ENCODE results near the gene SHC1. TPM values are rescaled to one million over a fixed set of nuclear protein-coding genes. Genes with fewer than 3 reads are reported as not detected.

SHC1 gene
- polyA plus RNA-seq, 1 experiment, result 371 TPM

- peak overlapping the region; percentile 61 for H3K27ac ChIP-seq (ENCODE audit: low read depth, low read length)
Observed at GRCh38 chr1:155004352-155005075, 34.0 kb upstream of the SHC1 start.

GRCh38 chr1:155003766-155004351 is 33.3 kb upstream of the SHC1 start:
- Histone ChIP-seq H3K4me3 (ENCODE audit: low read depth, low read length) (peak overlapping the region; percentile 94), H3K27me3 (ENCODE audit: control insufficient read depth, insufficient read depth, low read length) (no peaks in the 10 kb centered on the region), H3K9me3 (ENCODE audit: control insufficient read depth, insufficient read depth, low read length) (no peaks in the 10 kb centered on the region; the same call in 1 of the 2 replicates), H3K27ac (ENCODE audit: low read depth, low read length) (peak overlapping the region; percentile 70)
- no peak for DNase-seq (ENCODE audit: low read depth, low spot score)
- CTCF ChIA-PET, result interaction anchor here (0.7 kb wide), 1 partner anchor 14 kb away, joined by 3 read pairs; no protein-coding TSS in a partner anchor
- TF ChIP-seq CTCF (IDR thresholded peaks at IDR 0.05; ENCODE audit: low read depth, low read length), result no peak
- POLR2A ChIA-PET, result interaction anchor here (1.3 to 1.5 kb wide), 2 partner anchors 13 to 30 kb away, joined by 4 to 11 read pairs; no protein-coding TSS in a partner anchor

More at GRCh38 chr1:155004352-155005075, 34.0 kb upstream of the SHC1 start:
- no peak for DNase-seq (ENCODE audit: low read depth, low spot score)
- H3K4me3 ChIP-seq (ENCODE audit: low read depth, low read length), result peak overlapping the region; percentile 94
- ChIA-PET CTCF (no interaction called here), POLR2A (interaction anchor here (0.7 to 1.5 kb wide), 3 partner anchors 13 to 31 kb away, joined by 3 to 11 read pairs (median 4); no protein-coding TSS in a partner anchor)
- no peaks in the 10 kb centered on the region for H3K27me3 ChIP-seq (ENCODE audit: control insufficient read depth, insufficient read depth, low read length)
- no peak for TF ChIP-seq CTCF (IDR thresholded peaks at IDR 0.05; ENCODE audit: low read depth, low read length)
- H3K9me3 ChIP-seq (ENCODE audit: control insufficient read depth, insufficient read depth, low read length), result no peaks in the 10 kb centered on the region; the same call in 1 of the 2 replicates

- POLR2A ChIA-PET, result interaction anchor here (1.3 to 1.5 kb wide), 2 partner anchors 14 to 30 kb away, joined by 4 to 11 read pairs; no protein-coding TSS in a partner anchor
- Histone ChIP-seq H3K27ac (ENCODE audit: low read depth, low read length) (peak overlapping the region; percentile 70), H3K4me3 (ENCODE audit: low read depth, low read length) (peak overlapping the region; percentile 94), H3K27me3 (ENCODE audit: control insufficient read depth, insufficient read depth, low read length) (no peaks in the 10 kb centered on the region), H3K9me3 (ENCODE audit: control insufficient read depth, insufficient read depth, low read length) (no peaks in the 10 kb centered on the region; the same call in 1 of the 2 replicates)
- CTCF ChIA-PET, result interaction anchor here (0.7 kb wide), 1 partner anchor 14 kb away, joined by 3 read pairs; no protein-coding TSS in a partner anchor
- DNase-seq (ENCODE audit: low read depth, low spot score), result no peak
- no peak for TF ChIP-seq CTCF (IDR thresholded peaks at IDR 0.05; ENCODE audit: low read depth, low read length)
Observed at GRCh38 chr1:155003227-155003765, 32.7 kb upstream of the SHC1 start.

GRCh38 chr1:155002464-155003226 is 32.1 kb upstream of the SHC1 start, which contains the start of gene ZBTB7B:
Gene ZBTB7B (plus strand): TSS chr1:155002802. CDS start chr1:155014661, 11,859 bp downstream.
- ChIA-PET POLR2A (interaction anchor here (1.3 kb wide), 1 partner anchor 15 kb away, joined by 4 read pairs; no protein-coding TSS in a partner anchor), CTCF (interaction anchor here (0.6 to 1.0 kb wide), 4 partner anchors 15 to 43 kb away, joined by 3 to 7 read pairs (median 4); no protein-coding TSS in a partner anchor)
- no peak for DNase-seq (ENCODE audit: low read depth, low spot score)
- H3K4me3 ChIP-seq (ENCODE audit: low read depth, low read length), result peak within 1 kb of the TSS; percentile 94
- no peak for TF ChIP-seq CTCF (IDR thresholded peaks at IDR 0.05; ENCODE audit: low read depth, low read length)
- H3K27me3 ChIP-seq (ENCODE audit: control insufficient read depth, insufficient read depth, low read length), result no peaks in the 10 kb centered on the region
- H3K27ac ChIP-seq (ENCODE audit: low read depth, low read length), result peak within 1 kb of the TSS; percentile 84
- H3K9me3 ChIP-seq (ENCODE audit: control insufficient read depth, insufficient read depth, low read length), result no peaks in the 10 kb centered on the region; the same call in 1 of the 2 replicates
